HG03442 (cell line): Measurements from ENCODE around the gene SLC47A2.

ENCODE experiments used
- ATAC-seq: cut with Tn5 transposase; IDR thresholded peaks from one replicate; pipeline ENCODE4 v1.9.1; 2021; ENCODE audit warnings: mild to moderate bottlenecking, moderate library complexity; ENCODE audit not compliant: unreplicated experiment

The SLC47A2 gene

GRCh38 chr17:19747829-19748806 lies 31.7 kb upstream of the SLC47A2 start, which contains the start of gene ALDH3A1:
Gene ALDH3A1, minus strand, starts transcription at chr17:19748298. Its CDS starts 3,169 bp downstream, at chr17:19745129.
- ATAC-seq = no peak

GRCh38 chr17:19747159-19747719 lies 30.9 kb upstream of the SLC47A2 start:
- no peak for ATAC-seq

DNA sequence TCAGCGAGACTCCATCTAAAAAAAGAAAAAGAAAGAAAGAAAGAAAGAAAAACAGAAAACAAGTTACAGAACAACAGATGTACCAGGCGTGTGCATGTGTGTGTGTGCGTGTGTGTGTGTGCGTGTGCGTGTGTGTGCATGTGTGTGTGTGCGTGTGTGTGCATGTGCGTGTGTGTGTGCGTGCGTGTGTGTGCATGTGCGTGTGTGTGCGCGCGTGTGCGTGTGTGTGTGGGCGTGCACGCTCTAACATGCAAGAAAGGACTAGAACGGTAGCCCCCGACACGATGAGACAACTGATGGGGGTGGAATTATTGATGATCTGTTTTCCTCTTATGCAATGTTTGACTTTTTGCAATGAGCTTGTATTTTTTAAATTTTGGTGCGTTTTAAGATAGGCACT lies 30.1 kb upstream of the SLC47A2 start:
- no peak for ATAC-seq

DNA sequence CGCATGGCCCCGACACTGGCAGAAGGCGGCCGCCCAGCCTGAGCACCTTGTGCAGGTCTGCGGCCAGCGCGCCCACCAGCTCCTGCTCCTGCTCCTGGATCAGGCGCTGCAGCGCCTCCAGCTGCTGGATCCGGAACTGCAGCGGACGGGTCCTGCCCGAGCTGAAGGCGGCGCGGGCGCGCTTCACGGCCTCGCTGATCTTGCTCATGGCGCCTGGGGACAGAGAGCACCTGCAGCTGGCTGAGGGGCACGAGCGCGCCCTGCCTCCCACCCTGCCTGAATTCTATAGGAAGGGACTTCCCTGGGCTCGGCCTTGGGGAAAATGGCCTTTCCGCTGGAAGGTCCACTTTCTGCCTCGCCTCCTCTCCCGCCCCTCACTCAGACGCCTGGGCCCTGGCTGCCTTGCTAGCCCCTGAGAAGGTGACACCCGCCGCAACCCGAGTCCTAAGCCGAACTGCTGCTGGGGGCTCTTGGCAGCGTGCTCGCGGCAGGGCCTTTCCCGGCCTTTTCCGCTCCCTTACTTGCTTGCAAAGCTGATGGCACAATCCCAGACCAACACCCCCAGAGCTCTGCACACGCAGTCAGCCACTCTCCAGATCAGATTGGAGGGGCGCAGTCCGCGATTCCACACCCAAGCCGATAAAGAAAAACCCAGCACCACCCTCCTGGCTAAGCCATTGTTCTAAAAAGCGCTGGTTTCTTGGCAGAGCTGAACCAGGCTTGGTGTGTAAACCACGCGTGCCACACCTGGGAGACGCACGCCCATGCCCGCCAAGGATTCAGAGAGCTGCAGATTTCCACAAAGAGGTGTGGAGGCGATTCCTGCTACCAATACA lies 28.8 kb upstream of the SLC47A2 start:
- ATAC-seq = peak; percentile 53

- ATAC-seq = no peak
Measured at GRCh38 chr17:19744492-19744891, 28.1 kb upstream of the SLC47A2 start.

DNA sequence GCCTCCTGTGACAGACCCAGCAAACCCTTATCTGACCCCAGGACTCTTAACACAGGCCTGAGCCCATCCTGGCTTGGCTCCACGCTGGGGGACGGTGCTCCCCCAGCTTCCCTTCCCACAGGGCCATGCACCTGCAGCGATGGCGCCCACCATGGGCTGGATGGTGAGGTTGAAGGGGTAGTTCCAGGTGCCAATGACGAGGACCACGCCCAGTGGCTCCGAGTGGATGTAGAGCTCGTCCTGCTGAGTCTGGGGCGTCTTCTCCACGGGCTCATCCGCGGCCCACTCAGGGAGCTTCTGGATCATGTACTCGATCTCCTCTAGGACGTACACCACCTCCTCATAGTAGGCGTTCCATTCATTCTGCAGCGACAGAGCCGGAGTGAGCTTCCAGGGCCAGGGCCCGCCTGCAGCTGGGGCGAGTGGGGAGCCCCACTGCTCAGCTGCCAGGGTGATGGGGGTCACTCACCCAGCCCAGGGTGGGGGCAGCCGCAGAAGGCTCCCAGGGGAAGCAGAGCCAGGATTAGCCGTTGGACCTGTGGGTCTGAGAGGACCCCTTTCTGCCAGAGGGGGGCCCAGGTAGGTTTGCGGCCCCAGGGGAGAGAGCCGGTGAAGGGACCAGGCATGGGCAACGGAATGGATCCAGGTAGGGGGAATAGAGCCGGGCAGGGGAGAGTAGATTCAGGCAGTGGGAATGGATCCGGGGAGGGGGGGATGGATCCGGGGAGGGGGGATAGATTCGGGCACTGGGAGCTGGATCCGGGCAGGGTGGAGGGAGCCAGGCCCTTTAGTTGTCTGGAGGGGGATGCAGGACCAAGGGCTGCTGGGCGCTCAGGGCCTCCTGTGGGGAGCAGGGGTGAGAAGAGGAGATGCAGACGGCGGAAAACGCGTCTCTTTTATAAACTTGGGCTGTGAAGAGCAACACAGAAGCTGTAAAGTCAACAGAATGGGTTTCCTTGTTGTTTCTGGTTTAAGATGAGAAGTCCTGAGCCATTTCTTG lies 27.0 kb upstream of the SLC47A2 start:
- ATAC-seq = no peak

- no peak for ATAC-seq
Measured at GRCh38 chr17:19742495-19742894, 26.1 kb upstream of the SLC47A2 start.

- no peak for ATAC-seq
Measured at GRCh38 chr17:19741832-19742457, 25.6 kb upstream of the SLC47A2 start.

- ATAC-seq = no peak
Measured at GRCh38 chr17:19740933-19741332, 24.5 kb upstream of the SLC47A2 start.

DNA sequence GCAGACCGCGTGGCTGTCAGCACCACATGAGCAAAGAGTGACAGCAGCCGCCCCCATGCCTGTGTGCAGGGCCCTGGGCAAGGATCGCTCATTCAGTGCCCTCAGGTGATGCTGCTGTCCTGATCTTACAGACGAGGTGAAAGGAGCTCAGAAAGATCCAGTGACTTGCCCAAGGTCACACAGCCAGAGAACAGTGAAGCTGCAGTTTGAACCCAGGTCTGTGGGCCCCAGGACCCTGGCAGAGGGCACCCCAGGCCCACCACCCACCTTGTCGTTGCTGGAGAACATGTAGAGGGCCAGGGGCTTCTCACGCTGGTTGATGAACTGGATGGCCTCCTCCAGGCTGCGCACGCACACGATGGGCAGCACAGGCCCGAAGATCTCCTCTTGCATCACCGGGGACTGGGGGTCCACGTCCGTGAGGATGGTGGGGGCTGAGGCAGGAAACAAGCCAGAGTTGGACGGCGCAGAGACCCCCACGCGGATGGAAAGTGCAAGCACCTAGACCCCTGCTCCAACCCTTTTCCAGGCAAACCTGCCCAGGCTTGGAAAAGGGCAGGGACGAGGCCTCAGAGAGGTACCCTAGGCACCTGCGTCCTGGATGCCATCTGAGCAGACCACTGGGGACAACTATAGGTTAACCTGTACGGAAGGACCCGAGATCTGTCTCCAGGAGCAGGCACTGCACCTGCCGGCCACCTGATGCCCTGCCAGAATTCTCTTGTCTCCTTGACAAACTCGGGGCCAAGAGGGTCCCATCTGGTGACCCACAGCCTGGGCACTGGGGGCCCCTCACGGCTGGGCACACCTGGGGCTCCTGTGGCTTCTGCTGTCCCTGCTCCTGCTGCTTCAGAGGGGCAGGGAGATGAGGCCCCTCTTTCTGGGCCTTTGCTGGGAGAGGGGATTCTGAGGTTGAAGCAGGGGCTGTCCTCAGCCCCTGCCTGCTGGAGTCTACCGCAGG lies 23.1 kb upstream of the SLC47A2 start:
- no peak for ATAC-seq

GRCh38 chr17:19738757-19739156 lies 22.4 kb upstream of the SLC47A2 start:
- no peak for ATAC-seq

DNA sequence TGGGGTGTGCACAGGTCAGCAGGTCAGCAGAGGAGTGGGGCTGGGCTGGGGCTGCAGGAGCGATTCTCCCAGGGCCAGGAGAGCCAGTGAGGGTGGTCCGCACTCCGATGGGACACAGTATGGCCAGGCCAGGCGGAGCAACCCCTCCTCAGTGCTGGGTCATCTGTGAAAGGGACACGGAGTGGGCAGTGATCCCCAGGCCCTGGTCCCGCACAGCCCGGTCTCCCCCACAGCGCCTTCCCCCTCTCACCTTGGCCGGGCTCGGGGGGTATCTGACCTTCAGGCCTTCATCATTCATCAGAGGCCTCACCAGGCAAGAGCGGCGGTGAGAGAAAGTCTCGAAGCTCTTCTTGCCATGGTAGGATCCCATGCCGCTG lies 21.7 kb upstream of the SLC47A2 start:
- no peak for ATAC-seq

GRCh38 chr17:19737305-19738072 lies 21.1 kb upstream of the SLC47A2 start:
- no peak for ATAC-seq

DNA sequence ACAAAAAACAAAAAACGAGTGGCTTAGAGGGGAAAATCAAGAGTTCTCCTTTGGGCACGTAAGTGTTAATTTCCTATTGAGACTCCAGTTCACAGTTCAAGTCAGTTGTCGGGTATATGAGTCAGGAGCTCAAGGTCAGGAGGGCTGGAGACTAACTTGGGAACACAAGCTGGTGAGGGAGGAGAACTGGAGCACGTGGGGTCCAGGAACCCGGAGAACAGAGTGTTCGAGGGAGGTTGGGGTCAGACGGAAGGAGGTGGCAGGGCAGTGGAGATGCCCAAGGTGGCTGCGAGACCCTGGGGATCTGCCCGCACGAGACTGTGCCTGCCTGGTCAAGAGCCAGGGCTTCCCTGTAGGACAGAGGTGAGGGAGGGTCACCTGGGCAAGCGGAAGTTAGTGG lies 19.7 kb upstream of the SLC47A2 start:
- no peak for ATAC-seq

- ATAC-seq = no peak
Measured at GRCh38 chr17:19733953-19734526, 17.7 kb upstream of the SLC47A2 start.

- ATAC-seq = no peak
Measured at GRCh38 chr17:19731626-19732025, 15.2 kb upstream of the SLC47A2 start.

DNA sequence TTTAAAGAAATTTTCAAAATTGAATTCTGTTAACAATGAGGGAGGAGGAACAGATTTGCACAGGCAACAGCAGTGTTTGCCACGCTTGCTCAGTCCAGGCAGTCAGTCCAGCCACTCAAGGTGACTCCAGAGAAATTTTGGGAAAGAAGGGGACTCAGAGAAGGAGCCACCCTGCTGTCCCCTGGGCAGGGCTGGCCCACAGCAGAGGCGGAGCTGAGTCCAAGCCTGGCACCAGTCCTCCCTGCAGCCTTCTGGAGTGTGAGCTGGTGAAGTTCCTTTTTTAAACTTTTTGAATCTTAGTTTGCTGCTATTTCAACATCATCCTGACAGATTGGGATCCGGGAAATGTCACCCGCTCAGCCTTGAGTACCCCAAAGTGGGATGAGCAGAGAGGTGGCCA lies 14.5 kb upstream of the SLC47A2 start:
- no peak for ATAC-seq
